SK-MEL-5 (cell line): ENCODE measurements around the gene RPL10A. TPM values are rescaled to one million over a fixed set of nuclear protein-coding genes. Genes with fewer than 3 reads are reported as not detected.
"Not testable (repeated sequence)": the region's sequence is repeated elsewhere in the genome, so short reads cannot be mapped to it uniquely, and the experiment has no call there.

Experiments
- DNase-seq: peaks from one replicate; pipeline ENCODE4 v3.0.0-alpha.2; 2016; ENCODE audit warnings: low read depth, low spot score
- in situ Hi-C: cut with HindIII; loops from 2 replicates; pipeline ENCODE4 v1.10.0; 2016; ENCODE audit warnings: low sequenced_read_pairs, high pct_unique_total_duplicates, low pct_unique_long_range_greater_than_20kb
- small RNA-seq, 2 experiments: library from RNA; depleted of rRNA; stranded (forward); fragments of <200 nt; gene quantifications; one replicate each; pipeline ENCODE3, GENCODE V24; 2014
- total RNA-seq: library from RNA; depleted of rRNA; stranded (reverse); fragments of >200 nt; shearing (Covaris generic); gene quantifications from 2 replicates; pipeline ENCODE4 v1.2.3, GENCODE V29; 2014; rRNA removed

The RPL10A gene
- total RNA-seq, 1 experiment from 2014 or later, result 1,839 TPM

GRCh38 chr6:35514587-35514986, 46.4 kb downstream of the RPL10A start:
- no peak for DNase-seq
- in situ Hi-C loops, result no loop called here

GRCh38 chr6:35515939-35516338, 47.7 kb downstream of the RPL10A start:
- in situ Hi-C loops, DNase-seq: not testable (repeated sequence)

- in situ Hi-C loops, result no loop called here
- DNase-seq, result no peak
Measured at GRCh38 chr6:35516712-35517111, 48.5 kb downstream of the RPL10A start.

- in situ Hi-C loops, DNase-seq: not testable (repeated sequence)
Measured at GRCh38 chr6:35517978-35518377, 49.8 kb downstream of the RPL10A start.

- in situ Hi-C loops, result no loop called here
- DNase-seq, result no peak
Measured at GRCh38 chr6:35518566-35519312, 50.5 kb downstream of the RPL10A start.

- in situ Hi-C loops, result no loop called here
- DNase-seq, result no peak
Measured at GRCh38 chr6:35519313-35520015, 51.3 kb downstream of the RPL10A start.

Small RNAs within 50 kb of the gene (small RNA-seq; reads per million reads assigned to genes)
- gene MIR7111, result 0 to 0.14 reads per million in 2 experiments

Other genes with a start within 250 kb of the RPL10A start
- 10.0 and 12.9 TPM in 2 replicates for gene ZNF76, start 208.7 kb upstream of the RPL10A start, total RNA-seq
- gene DEF6, start 170.6 kb upstream of the RPL10A start, total RNA-seq, result 0.45 and 0.71 TPM in 2 replicates
- gene PPARD, start 125.8 kb upstream of the RPL10A start, total RNA-seq, result 2.9 and 3.6 TPM in 2 replicates
- 9.6 and 9.9 TPM in 2 replicates for gene FANCE, start 16.1 kb upstream of the RPL10A start, total RNA-seq
- 1.8 and 2.7 TPM in 2 replicates for gene TEAD3, start 28.7 kb downstream of the RPL10A start, total RNA-seq
- gene TULP1, start 44.5 kb downstream of the RPL10A start, total RNA-seq, result not detected in 2 replicates
- 4.3 and 4.6 TPM in 2 replicates for gene FKBP5, start 220.5 kb downstream of the RPL10A start, total RNA-seq